Endothelial cell of umbilical vein (primary cell): ENCODE data around the gene CLRN1. TPM values are rescaled to one million over a fixed set of nuclear protein-coding genes. Genes with fewer than 3 reads are reported as not detected.

ENCODE experiments used
- BruUV-seq: library from RNA; stranded (reverse); fragments of 400-500 nt; replicated peaks from 2 replicates; lab custom pipeline; 2021; lab: Mats Ljungman, UMichigan
- CTCF ChIA-PET: fragments of 300-600, 350-600 bp; sonication (Branson Sonifier 250); formaldehyde crosslinking; loops from one replicate; lab custom pipeline; 2021; ENCODE audit warnings: antibody characterized with exemption, inconsistent platforms; lab: Charles Lee
- POLR2A ChIA-PET: fragments of 300-600, 350-600 bp; sonication (Branson Sonifier 250); formaldehyde crosslinking; loops from one replicate; lab custom pipeline; 2021; ENCODE audit warnings: antibody characterized with exemption, inconsistent platforms; lab: Charles Lee
- DNase-seq: peaks from one replicate; pipeline ENCODE4 v3.0.0-alpha.2; 2011; ENCODE audit warnings: low read depth, low spot score
- FAIRE-seq: peaks from 2 replicates; lab custom pipeline; 2011; peaks lifted over from hg19 to GRCh38; lab: Jason Lieb, UNC
- H2AFZ ChIP-seq: 2 replicates; pipeline ENCODE4 v1.6.0; 2012; ENCODE audit warnings: low read depth, low read length, control low read depth, inconsistent platforms
- H3K27ac ChIP-seq: 2 replicates; pipeline ENCODE4 v1.5.1; 2011; ENCODE audit warnings: low read depth, mild to moderate bottlenecking, control low read depth, low read length, moderate library complexity; ENCODE audit not compliant: insufficient read depth
- H3K27me3 ChIP-seq, 2 experiments: 2 replicates each; pipeline versions ENCODE4 v1.6.0 to v1.6.1; 2011; ENCODE audit warnings: low read length in 2 of 2, mixed read lengths in 1 of 2; ENCODE audit not compliant: control insufficient read depth in 2 of 2, insufficient read depth in 2 of 2
- H3K36me3 ChIP-seq, 2 experiments: 2 replicates in 1 of 2; 3 replicates in 1 of 2; pipeline ENCODE4 v1.5.1; 2011; ENCODE audit warnings: low read length in 2 of 2, mild to moderate bottlenecking in 1 of 2, moderate library complexity in 1 of 2; ENCODE audit not compliant: control insufficient read depth in 2 of 2, insufficient read depth in 2 of 2; ENCODE audit errors: extremely low read depth in 1 of 2
- H3K4me1 ChIP-seq: 3 replicates; pipeline ENCODE4 v1.5.1; 2011; ENCODE audit warnings: mild to moderate bottlenecking, low read length; ENCODE audit not compliant: control insufficient read depth, insufficient read depth; ENCODE audit errors: extremely low read depth
- H3K4me2 ChIP-seq: 2 replicates; pipeline ENCODE4 v1.6.1; 2011; ENCODE audit warnings: low read length, control low read depth, mixed read lengths; ENCODE audit not compliant: insufficient read depth
- H3K4me3 ChIP-seq, 3 experiments: fragments of 200-600 bp in 1 of 3; sonication (generic), shearing (Covaris generic) in 1 of 3; replicated peaks in 1 of 3; 2 replicates each; pipeline ENCODE4 v1.5.1; 2011 to 2016; ENCODE audit warnings: control low read depth in 3 of 3, low read length in 3 of 3, mild to moderate bottlenecking in 2 of 3, inconsistent platforms in 1 of 3, low read depth in 1 of 3, moderate library complexity in 1 of 3; ENCODE audit not compliant: insufficient read depth in 1 of 3
- H3K79me2 ChIP-seq: 2 replicates; pipeline ENCODE4 v1.6.0; 2012; ENCODE audit warnings: low read length, inconsistent platforms; ENCODE audit not compliant: control insufficient read depth, insufficient read depth
- H3K9ac ChIP-seq: replicated peaks from 2 replicates; pipeline ENCODE3; 2011; ENCODE audit warnings: low read length, control low read depth; ENCODE audit not compliant: insufficient read depth; ENCODE audit errors: extremely low read depth
- H3K9me1 ChIP-seq: replicated peaks from 3 replicates; pipeline ENCODE4 v1.6.0; 2011; ENCODE audit warnings: mild to moderate bottlenecking, low read length; ENCODE audit not compliant: control insufficient read depth, insufficient read depth; ENCODE audit errors: extremely low read depth
- H3K9me3 ChIP-seq: replicated peaks from 2 replicates; pipeline ENCODE4 v1.5.1; 2012; ENCODE audit warnings: low read length, inconsistent platforms; ENCODE audit not compliant: control insufficient read depth, insufficient read depth
- H4K20me1 ChIP-seq: replicated peaks from 2 replicates; pipeline ENCODE3; 2011; ENCODE audit warnings: mild to moderate bottlenecking, low read length; ENCODE audit not compliant: control insufficient read depth, insufficient read depth; ENCODE audit errors: extremely low read depth
- CTCF ChIP-seq, 2 donors: IDR thresholded peaks; 1 replicate in 1 of 2; 2 replicates in 1 of 2; pipeline ENCODE4 v1.5.1; 2011; ENCODE audit warnings: low read length in 2 of 2, mild to moderate bottlenecking in 2 of 2, moderate library complexity in 2 of 2, control low read depth in 1 of 2, inconsistent platforms in 1 of 2, low read depth in 1 of 2; ENCODE audit not compliant: insufficient read depth in 1 of 2; ENCODE audit errors: extremely low read depth in 1 of 2
- EZH2 ChIP-seq: IDR thresholded peaks from 2 replicates; pipeline ENCODE4 v1.6.1; 2012; ENCODE audit warnings: borderline replicate concordance, low read depth, mild to moderate bottlenecking, moderate library complexity, low read length, inconsistent platforms; ENCODE audit not compliant: severe bottlenecking
- FOS ChIP-seq: IDR thresholded peaks from 2 replicates; pipeline ENCODE4 v1.6.1; 2011; ENCODE audit warnings: mild to moderate bottlenecking, low read length, moderate library complexity, borderline replicate concordance; ENCODE audit not compliant: insufficient read depth
- GATA2 ChIP-seq: IDR thresholded peaks from 2 replicates; pipeline ENCODE4 v1.7.0; 2011; ENCODE audit warnings: low read depth, mild to moderate bottlenecking, moderate library complexity, mixed read lengths, low read length; ENCODE audit not compliant: insufficient read length, insufficient read depth
- JUN ChIP-seq: IDR thresholded peaks from 2 replicates; pipeline ENCODE4 v1.6.1; 2011; ENCODE audit warnings: borderline replicate concordance, low read depth; ENCODE audit not compliant: insufficient read length, insufficient read depth
- MAX ChIP-seq: IDR thresholded peaks from 2 replicates; pipeline ENCODE4 v1.6.1; 2011; ENCODE audit not compliant: insufficient read depth, insufficient read length
- MYC ChIP-seq: IDR thresholded peaks from one replicate; pipeline ENCODE4 v1.6.1; 2011; ENCODE audit warnings: mild to moderate bottlenecking, low read depth, low read length
- POLR2A ChIP-seq: IDR thresholded peaks from 2 replicates; pipeline ENCODE4 v1.6.1; 2012; ENCODE audit warnings: low read depth, mild to moderate bottlenecking, control low read depth, low read length
- POLR2AphosphoS5 ChIP-seq: IDR thresholded peaks from 2 replicates; pipeline ENCODE4 v1.6.1; 2012; ENCODE audit warnings: low read depth, mild to moderate bottlenecking, control low read depth, low read length, moderate library complexity; ENCODE audit not compliant: insufficient read depth
- dilution Hi-C: fragments of 300-500 bp; cut with MboI; formaldehyde crosslinking; loops from one replicate; pipeline ENCODE4 v1.15.0; 2019; ENCODE audit warnings: low sequenced_read_pairs; ENCODE audit not compliant: extremely low pct_ligation_motif_present
- intact Hi-C: fragments of 100-400 bp; cut with micrococcal nuclease; formaldehyde crosslinking; loops from one replicate; pipeline ENCODE4 v1.10.0; 2022
- polyA plus RNA-seq, 4 experiments: library from polyadenylated mRNA; depleted of rRNA in 3 of 4; stranded (reverse) in 3 of 4; unstranded in 1 of 4; fragments of >200 nt; gene quantifications; 2 replicates each; pipeline versions ENCODE4 v1.2.1 to v1.2.3, GENCODE V29; 2011 to 2012; ENCODE audit warnings: missing spikeins in 1 of 4
- total RNA-seq: library from RNA; stranded (reverse); gene quantifications from 2 replicates; pipeline ENCODE4 v1.2.3, GENCODE V29; 2021

CLRN1 gene
- total and polyA plus RNA-seq, 2 donors (not counting 3 experiments of a cell fraction or from before 2014, with no cell fraction given): not detected

- H3K27ac ChIP-seq: no peak overlapping the region
- H3K4me2 ChIP-seq: no peak overlapping the region
- BruUV-seq: no TSS peak
- no peak overlapping the region for H3K4me3 ChIP-seq
- peaks cover 6% of the 10 kb centered on the region for H3K4me1 ChIP-seq
- no peak overlapping the region for H2AFZ ChIP-seq
- no peak overlapping the region for H3K9ac ChIP-seq
- H3K27me3 ChIP-seq: peaks cover 5 to 15% of the 10 kb centered on the region in 2 experiments
- no peaks in the 10 kb centered on the region for H3K79me2 ChIP-seq
- H3K9me3 ChIP-seq: no peaks in the 10 kb centered on the region
- POLR2A ChIA-PET: no interaction called here
- no peaks in the 10 kb centered on the region for H3K36me3 ChIP-seq
- no peak for DNase-seq
- H4K20me1 ChIP-seq: no peaks in the 10 kb centered on the region
- no peak for TF ChIP-seq EZH2
- TF ChIP-seq MAX: no peak
- no peak for TF ChIP-seq MYC
- TF ChIP-seq POLR2A: no peak
- TF ChIP-seq POLR2AphosphoS5: no peak
- no peak for TF ChIP-seq JUN
- no peak for TF ChIP-seq GATA2
- no peak for TF ChIP-seq FOS
- TF ChIP-seq CTCF (IDR thresholded peaks at IDR 0.05; ENCODE audit: extremely low read depth in 1 of 2, insufficient read depth in 1 of 2, low read depth in 1 of 2, low read length in 2 of 2): no peak
- dilution Hi-C loops: no loop called here
- no peaks in the 10 kb centered on the region for H3K9me1 ChIP-seq
- FAIRE-seq: no peak
- intact Hi-C loops: no loop called here
- CTCF ChIA-PET: no interaction called here
These were observed 43.4 kb upstream of the CLRN1 start for GRCh38 chr3:151015767-151016477.
